GM18502 (cell line): ENCODE data around the gene PTH.

Experiments used
- ATAC-seq: cut with Tn5 transposase; IDR thresholded peaks from one replicate; pipeline ENCODE4 v1.9.1; 2021; ENCODE audit warnings: mild to moderate bottlenecking; ENCODE audit not compliant: unreplicated experiment, poor library complexity

The PTH gene

DNA sequence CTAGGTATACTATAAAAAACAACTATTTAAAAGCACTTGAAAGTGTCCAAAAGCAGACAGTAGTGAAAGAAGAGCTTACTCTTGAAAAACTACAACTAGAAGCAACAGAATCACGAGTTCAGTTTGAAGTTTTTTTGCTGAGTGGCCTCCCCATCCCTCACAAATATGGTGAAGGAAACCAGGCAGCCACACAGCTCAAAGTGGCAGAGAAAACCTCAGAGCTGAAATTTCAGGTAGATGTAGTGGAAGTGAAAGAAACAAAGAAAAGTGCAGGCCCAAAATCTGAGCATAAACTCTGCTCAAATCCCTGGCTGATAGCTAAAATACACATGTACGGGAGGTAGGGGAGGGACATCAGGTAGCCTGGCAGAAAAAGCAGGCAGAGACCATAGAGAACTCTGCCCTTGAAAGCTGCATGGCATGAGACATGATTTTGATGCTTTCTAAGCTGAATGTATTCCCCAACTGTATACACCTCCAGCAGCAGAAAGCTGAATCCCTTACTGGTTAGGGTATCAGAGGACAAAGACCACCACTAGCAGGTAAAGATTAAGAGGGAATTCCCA lies 44.9 kb downstream of the PTH start:
- no peak for ATAC-seq

DNA sequence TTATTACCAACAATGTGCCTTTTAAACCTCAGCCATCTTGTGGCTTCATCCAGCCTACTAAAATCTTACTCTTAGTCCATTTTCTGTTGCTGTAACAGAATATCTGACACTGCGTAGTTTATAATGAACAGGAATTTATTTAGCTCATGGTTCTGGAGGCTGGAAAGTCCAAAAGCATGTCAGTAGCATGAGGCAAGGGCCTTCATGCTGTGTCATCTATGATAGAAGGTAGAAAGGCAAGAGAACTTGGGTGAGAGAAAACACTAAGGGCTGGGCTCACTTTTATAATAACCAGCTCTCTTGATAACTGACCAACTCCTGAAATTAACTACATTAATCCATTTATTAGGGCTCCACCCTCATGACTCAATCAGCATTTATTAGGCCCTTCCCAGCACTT lies 46.3 kb downstream of the PTH start:
- ATAC-seq = no peak

DNA sequence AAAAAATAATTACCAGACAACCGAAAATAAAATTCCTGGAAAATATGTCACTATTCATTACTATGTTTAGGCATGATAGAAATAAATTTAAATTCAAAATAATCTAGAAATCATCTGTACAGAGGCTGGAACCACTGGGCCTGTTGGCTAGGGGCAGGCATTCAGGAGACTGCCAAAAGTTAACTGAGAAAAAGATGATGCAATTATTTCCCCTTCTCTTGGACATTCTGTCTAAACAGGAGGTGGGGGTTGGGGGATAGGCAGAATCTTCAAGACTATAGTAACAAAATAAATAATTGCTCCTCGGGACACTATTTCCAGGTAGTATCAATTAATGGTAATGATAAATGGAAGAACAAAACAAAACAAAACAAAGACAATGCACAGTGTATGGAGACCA lies 46.9 kb downstream of the PTH start:
- no peak for ATAC-seq

DNA sequence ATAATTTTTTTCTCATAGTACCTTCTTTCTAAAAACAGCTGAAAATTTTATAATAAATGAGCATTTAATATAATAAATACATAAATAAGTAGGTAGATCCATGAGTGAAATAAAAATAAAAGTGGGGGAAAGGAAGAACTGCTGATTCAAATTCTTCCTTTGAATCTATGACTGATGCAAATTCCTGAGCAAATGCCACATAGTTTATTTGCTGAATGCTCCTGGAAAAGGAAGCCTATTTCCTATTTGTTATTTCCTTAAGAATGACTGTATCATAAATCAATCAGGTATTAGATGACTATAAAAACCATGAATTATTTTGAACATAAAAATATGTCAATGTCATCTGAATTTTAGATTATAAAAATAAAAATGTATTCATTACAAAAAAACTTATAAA lies 49.4 kb downstream of the PTH start:
- no peak for ATAC-seq

DNA sequence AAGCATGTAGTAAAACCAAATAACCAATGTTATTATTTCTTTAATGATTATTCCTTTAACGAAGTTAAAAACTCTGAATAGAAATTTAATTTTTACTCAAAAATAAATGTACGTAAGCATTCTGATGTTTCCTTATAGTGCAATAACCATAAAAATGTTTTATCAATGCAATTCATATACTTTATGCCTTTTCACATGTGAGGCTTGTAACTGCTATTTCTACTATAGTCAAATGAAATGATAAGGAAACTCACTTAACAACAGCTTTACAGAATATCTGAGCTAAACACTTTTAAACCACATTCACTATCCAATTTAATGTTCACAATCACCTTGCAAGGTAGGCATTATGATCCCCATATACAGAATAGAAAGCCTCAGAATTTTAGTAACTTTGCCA lies 50.2 kb downstream of the PTH start:
- no peak for ATAC-seq
